Measurements from ENCODE around the gene ADAMTS2.

The ADAMTS2 gene

DNA sequence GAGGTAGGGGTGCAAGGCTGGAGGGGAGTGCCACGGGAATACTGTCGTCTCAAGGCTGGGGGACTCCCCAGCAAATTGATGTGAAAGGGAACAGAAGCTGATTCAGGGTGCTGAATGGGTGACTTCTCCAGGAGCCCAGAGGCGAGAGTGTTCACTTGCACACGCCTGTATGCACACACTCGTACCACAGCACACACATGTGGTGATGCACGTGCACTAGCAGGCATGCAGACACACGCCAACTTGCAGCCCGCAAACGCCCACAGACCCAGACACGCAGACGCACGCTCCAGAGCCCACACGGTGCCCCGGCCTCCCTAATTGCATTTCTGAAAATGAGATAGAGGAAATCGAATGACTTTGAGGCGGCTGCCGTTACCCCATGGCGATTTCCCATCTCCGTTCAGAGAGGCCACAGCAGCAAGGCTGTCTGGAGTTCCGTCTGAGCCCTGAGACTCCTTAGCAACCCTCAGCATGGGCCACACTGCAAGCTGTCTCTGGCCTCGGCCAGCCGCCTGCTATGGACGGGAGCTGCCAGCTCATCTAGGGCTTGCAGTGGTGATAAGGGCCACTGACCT lies 9.1 kb upstream of the ADAMTS2 start:
- DNase-seq, result no peak
- Histone ChIP-seq H3K4me2 (ENCODE audit: low read length) (no peak overlapping the region), H3K36me3 (ENCODE audit: control insufficient read depth in 1 of 2, insufficient read depth in 2 of 2, low read length in 2 of 2) (no peaks in the 10 kb centered on the region), H3K4ac (ENCODE audit: low read depth, low read length) (no peak overlapping the region), H2AFZ (ENCODE audit: insufficient read depth, low read length, poor library complexity) (no peak overlapping the region), H2BK5ac (ENCODE audit: low read depth, low read length, poor library complexity) (no peak overlapping the region), H3K4me3 (ENCODE audit: low read depth, low read length) (no peak overlapping the region), H3K18ac (ENCODE audit: low read length) (no peak overlapping the region), H4K8ac (ENCODE audit: low read depth, low read length) (no peak overlapping the region), H3K27me3 (ENCODE audit: insufficient read depth, low read length) (no peaks in the 10 kb centered on the region), H2BK120ac (ENCODE audit: insufficient read depth, low read length, poor library complexity) (no peak overlapping the region), H3K27ac (ENCODE audit: low read depth, low read length) (no peak overlapping the region), H3K14ac (ENCODE audit: low read length) (no peak overlapping the region), H4K12ac (ENCODE audit: low read depth, low read length) (no peak overlapping the region), H4K91ac (ENCODE audit: low read depth, low read length) (no peak overlapping the region), H3K9ac (ENCODE audit: low read length) (no peak overlapping the region), H3K4me1 (ENCODE audit: control insufficient read depth in 1 of 2, insufficient read depth in 2 of 2, low read length in 2 of 2) (no peaks in the 10 kb centered on the region), H2BK12ac (ENCODE audit: low read length) (no peak overlapping the region), H3K9me3 (ENCODE audit: insufficient read depth, low read depth, low read length) (no peaks in the 10 kb centered on the region), H3K23ac (ENCODE audit: low read length) (no peak overlapping the region), H3K79me1 (ENCODE audit: low read length) (no peaks in the 10 kb centered on the region), H2AK5ac (ENCODE audit: low read length) (no peak overlapping the region), H3K79me2 (ENCODE audit: control insufficient read depth, insufficient read depth, low read length, poor library complexity) (no peaks in the 10 kb centered on the region)
- no CpG with 5 or more reads among the region's 23 CpGs for WGBS (ENCODE audit: extremely low coverage, insufficient coverage, insufficient read length)

DNA sequence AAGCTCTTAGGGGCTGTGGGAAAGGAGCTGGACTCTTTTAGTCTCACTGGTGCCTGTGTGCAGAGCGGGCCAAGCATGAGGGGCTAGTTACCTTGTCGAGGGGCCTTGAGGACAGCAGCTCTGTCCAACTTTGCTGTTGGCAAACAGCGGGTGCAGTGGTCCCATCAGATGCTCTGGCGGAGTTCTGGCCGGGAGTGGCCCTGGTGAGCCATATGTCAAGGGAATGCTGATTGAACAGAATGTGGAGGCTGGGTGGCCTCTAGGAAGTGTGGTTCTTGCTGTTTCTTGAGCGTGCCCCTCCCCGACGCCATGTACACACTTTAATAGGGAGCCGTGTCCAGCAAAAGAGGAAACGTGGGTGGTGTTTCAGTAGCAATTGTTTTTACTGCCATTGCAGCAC lies 3.6 kb upstream of the ADAMTS2 start:
- Histone ChIP-seq H3K18ac (ENCODE audit: low read length) (no peak overlapping the region), H2AK5ac (ENCODE audit: low read length) (no peak overlapping the region), H3K4me1 (ENCODE audit: control insufficient read depth in 1 of 2, insufficient read depth in 2 of 2, low read length in 2 of 2) (peaks cover 2 to 9% of the 10 kb centered on the region in 2 experiments), H3K79me2 (ENCODE audit: control insufficient read depth, insufficient read depth, low read length, poor library complexity) (peaks cover 3% of the 10 kb centered on the region), H4K8ac (ENCODE audit: low read depth, low read length) (no peak overlapping the region), H4K91ac (ENCODE audit: low read depth, low read length) (no peak overlapping the region), H2BK5ac (ENCODE audit: low read depth, low read length, poor library complexity) (no peak overlapping the region), H3K36me3 (ENCODE audit: control insufficient read depth in 1 of 2, insufficient read depth in 2 of 2, low read length in 2 of 2) (no peaks in the 10 kb centered on the region), H3K9ac (ENCODE audit: low read length) (no peak overlapping the region), H2AFZ (ENCODE audit: insufficient read depth, low read length, poor library complexity) (no peak overlapping the region), H3K27ac (ENCODE audit: low read depth, low read length) (no peak overlapping the region), H3K79me1 (ENCODE audit: low read length) (peaks cover 11% of the 10 kb centered on the region), H3K4ac (ENCODE audit: low read depth, low read length) (no peak overlapping the region), H3K27me3 (ENCODE audit: insufficient read depth, low read length) (peaks cover 11% of the 10 kb centered on the region), H3K4me2 (ENCODE audit: low read length) (no peak overlapping the region), H3K14ac (ENCODE audit: low read length) (no peak overlapping the region), H2BK12ac (ENCODE audit: low read length) (no peak overlapping the region), H3K23ac (ENCODE audit: low read length) (no peak overlapping the region), H2BK120ac (ENCODE audit: insufficient read depth, low read length, poor library complexity) (no peak overlapping the region), H3K9me3 (ENCODE audit: insufficient read depth, low read depth, low read length) (peaks cover 4% of the 10 kb centered on the region), H4K12ac (ENCODE audit: low read depth, low read length) (no peak overlapping the region), H3K4me3 (ENCODE audit: low read depth, low read length) (no peak overlapping the region)
- DNase-seq, result no peak
- WGBS (ENCODE audit: extremely low coverage, insufficient coverage, insufficient read length), result no CpG with 5 or more reads among the region's 10 CpGs

DNA sequence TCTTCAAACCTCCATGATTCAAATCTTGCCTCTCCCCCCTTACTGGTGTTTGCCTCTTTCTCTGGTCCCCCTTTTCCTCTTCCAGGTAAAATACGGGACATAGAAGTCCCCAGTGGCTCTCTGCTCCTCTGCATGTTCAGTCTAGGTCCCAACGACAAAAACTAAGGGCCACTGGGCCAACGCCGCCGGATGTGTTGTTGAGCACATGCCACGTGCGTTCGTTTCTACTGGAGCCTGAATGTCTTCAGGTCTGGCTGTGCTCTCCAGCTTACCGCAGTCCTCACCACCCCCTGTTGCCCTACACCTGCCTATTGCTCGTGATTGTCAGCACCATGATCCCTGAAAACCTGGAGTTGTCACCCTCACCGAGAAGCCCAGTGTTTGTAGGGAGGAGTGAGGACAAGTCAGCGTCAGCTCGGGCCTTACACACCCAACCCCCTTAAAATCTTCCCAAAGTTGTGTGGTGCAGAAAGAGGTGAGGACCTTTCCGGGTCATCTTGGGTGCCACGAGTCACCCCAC lies 2.8 kb upstream of the ADAMTS2 start:
- no peak overlapping the region for H2AFZ ChIP-seq (ENCODE audit: insufficient read depth, low read length, poor library complexity)
- H3K27ac ChIP-seq (ENCODE audit: low read depth, low read length), result no peak overlapping the region
- H2BK12ac ChIP-seq (ENCODE audit: low read length), result no peak overlapping the region
- no peak for DNase-seq
- H4K12ac ChIP-seq (ENCODE audit: low read depth, low read length), result no peak overlapping the region
- H4K8ac ChIP-seq (ENCODE audit: low read depth, low read length), result no peak overlapping the region
- WGBS (ENCODE audit: extremely low coverage, insufficient coverage, insufficient read length), result no CpG with 5 or more reads among the region's 15 CpGs
- peaks cover 4 to 17% of the 10 kb centered on the region in 2 experiments for H3K4me1 ChIP-seq (ENCODE audit: control insufficient read depth in 1 of 2, insufficient read depth in 2 of 2, low read length in 2 of 2)
- H3K23ac ChIP-seq (ENCODE audit: low read length), result no peak overlapping the region
- H3K14ac ChIP-seq (ENCODE audit: low read length), result no peak overlapping the region
- H3K79me1 ChIP-seq (ENCODE audit: low read length), result peaks cover 13% of the 10 kb centered on the region
- H3K79me2 ChIP-seq (ENCODE audit: control insufficient read depth, insufficient read depth, low read length, poor library complexity), result peaks cover 3% of the 10 kb centered on the region
- H4K91ac ChIP-seq (ENCODE audit: low read depth, low read length), result no peak overlapping the region
- H3K18ac ChIP-seq (ENCODE audit: low read length), result no peak overlapping the region
- peak overlapping the region; percentile 10 for H3K4me3 ChIP-seq (ENCODE audit: low read depth, low read length)
- H3K9me3 ChIP-seq (ENCODE audit: insufficient read depth, low read depth, low read length), result peaks cover 4% of the 10 kb centered on the region
- H2BK120ac ChIP-seq (ENCODE audit: insufficient read depth, low read length, poor library complexity), result no peak overlapping the region
- no peak overlapping the region for H3K4me2 ChIP-seq (ENCODE audit: low read length)
- H3K36me3 ChIP-seq (ENCODE audit: control insufficient read depth in 1 of 2, insufficient read depth in 2 of 2, low read length in 2 of 2), result peaks cover 0 to 2% of the 10 kb centered on the region in 2 experiments
- peaks cover 11% of the 10 kb centered on the region for H3K27me3 ChIP-seq (ENCODE audit: insufficient read depth, low read length)
- H3K9ac ChIP-seq (ENCODE audit: low read length), result no peak overlapping the region
- no peak overlapping the region for H3K4ac ChIP-seq (ENCODE audit: low read depth, low read length)
- no peak overlapping the region for H2BK5ac ChIP-seq (ENCODE audit: low read depth, low read length, poor library complexity)
- H2AK5ac ChIP-seq (ENCODE audit: low read length), result no peak overlapping the region

GRCh38 chr5:179347581-179347980 lies 2.3 kb upstream of the ADAMTS2 start:
- Histone ChIP-seq H4K12ac (ENCODE audit: low read depth, low read length) (no peak overlapping the region), H3K4me3 (ENCODE audit: low read depth, low read length) (no peak overlapping the region), H4K91ac (ENCODE audit: low read depth, low read length) (no peak overlapping the region), H3K9ac (ENCODE audit: low read length) (no peak overlapping the region), H3K9me3 (ENCODE audit: insufficient read depth, low read depth, low read length) (peaks cover 4% of the 10 kb centered on the region), H2AFZ (ENCODE audit: insufficient read depth, low read length, poor library complexity) (no peak overlapping the region), H3K23ac (ENCODE audit: low read length) (no peak overlapping the region), H3K4me2 (ENCODE audit: low read length) (no peak overlapping the region), H3K36me3 (ENCODE audit: control insufficient read depth in 1 of 2, insufficient read depth in 2 of 2, low read length in 2 of 2) (peaks cover 0 to 2% of the 10 kb centered on the region in 2 experiments), H3K27ac (ENCODE audit: low read depth, low read length) (no peak overlapping the region), H3K18ac (ENCODE audit: low read length) (no peak overlapping the region), H2BK12ac (ENCODE audit: low read length) (no peak overlapping the region), H2BK5ac (ENCODE audit: low read depth, low read length, poor library complexity) (no peak overlapping the region), H3K14ac (ENCODE audit: low read length) (no peak overlapping the region), H3K79me1 (ENCODE audit: low read length) (peaks cover 13% of the 10 kb centered on the region), H2AK5ac (ENCODE audit: low read length) (no peak overlapping the region), H4K8ac (ENCODE audit: low read depth, low read length) (no peak overlapping the region), H3K4ac (ENCODE audit: low read depth, low read length) (no peak overlapping the region), H3K79me2 (ENCODE audit: control insufficient read depth, insufficient read depth, low read length, poor library complexity) (peaks cover 3% of the 10 kb centered on the region), H2BK120ac (ENCODE audit: insufficient read depth, low read length, poor library complexity) (no peak overlapping the region), H3K27me3 (ENCODE audit: insufficient read depth, low read length) (peaks cover 11% of the 10 kb centered on the region), H3K4me1 (ENCODE audit: control insufficient read depth in 1 of 2, insufficient read depth in 2 of 2, low read length in 2 of 2) (peaks cover 6 to 19% of the 10 kb centered on the region in 2 experiments)
- WGBS (ENCODE audit: extremely low coverage, insufficient coverage, insufficient read length), result no CpG with 5 or more reads among the region's 2 CpGs
- no peak for DNase-seq
